ENCODE measurements around the gene FAM170B. TPM values are rescaled to one million over a fixed set of nuclear protein-coding genes. Genes with fewer than 3 reads are reported as not detected.

The FAM170B gene
- total and polyA plus RNA-seq, 9 of the 15 experiments (the other 6 are each of a cell fraction or from before 2014, with no cell fraction given) = 0.11 to 0.21 TPM; not detected in 7

DNA sequence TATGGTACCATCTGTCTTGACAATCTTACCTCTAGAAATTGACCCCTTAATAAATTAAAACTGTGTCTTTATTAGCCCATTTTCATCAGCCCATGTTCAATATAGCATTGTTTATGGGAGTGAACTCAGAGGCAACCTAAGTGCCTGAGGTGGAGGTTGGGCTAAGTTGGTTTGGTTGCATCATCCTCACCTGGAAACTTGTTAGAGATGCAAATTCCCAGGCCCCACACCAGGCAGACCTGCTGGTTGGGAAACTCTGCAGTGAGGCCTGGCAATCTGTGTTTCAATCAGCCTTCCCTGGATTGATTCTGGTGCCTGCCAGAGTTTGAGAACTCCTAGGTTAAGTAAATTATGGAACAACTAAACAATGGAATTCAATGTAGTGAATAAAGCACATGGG lies 9.4 kb upstream of the FAM170B start (continued):
- TF ChIP-seq, protein P1, sequence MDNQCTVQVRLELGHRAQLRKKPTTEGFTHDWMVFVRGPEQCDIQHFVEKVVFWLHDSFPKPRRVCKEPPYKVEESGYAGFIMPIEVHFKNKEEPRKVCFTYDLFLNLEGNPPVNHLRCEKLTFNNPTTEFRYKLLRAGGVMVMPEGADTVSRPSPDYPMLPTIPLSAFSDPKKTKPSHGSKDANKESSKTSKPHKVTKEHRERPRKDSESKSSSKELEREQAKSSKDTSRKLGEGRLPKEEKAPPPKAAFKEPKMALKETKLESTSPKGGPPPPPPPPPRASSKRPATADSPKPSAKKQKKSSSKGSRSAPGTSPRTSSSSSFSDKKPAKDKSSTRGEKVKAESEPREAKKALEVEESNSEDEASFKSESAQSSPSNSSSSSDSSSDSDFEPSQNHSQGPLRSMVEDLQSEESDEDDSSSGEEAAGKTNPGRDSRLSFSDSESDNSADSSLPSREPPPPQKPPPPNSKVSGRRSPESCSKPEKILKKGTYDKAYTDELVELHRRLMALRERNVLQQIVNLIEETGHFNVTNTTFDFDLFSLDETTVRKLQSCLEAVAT (IDR thresholded peaks at IDR 0.05) = no peak
- TF ChIP-seq, protein P2, sequence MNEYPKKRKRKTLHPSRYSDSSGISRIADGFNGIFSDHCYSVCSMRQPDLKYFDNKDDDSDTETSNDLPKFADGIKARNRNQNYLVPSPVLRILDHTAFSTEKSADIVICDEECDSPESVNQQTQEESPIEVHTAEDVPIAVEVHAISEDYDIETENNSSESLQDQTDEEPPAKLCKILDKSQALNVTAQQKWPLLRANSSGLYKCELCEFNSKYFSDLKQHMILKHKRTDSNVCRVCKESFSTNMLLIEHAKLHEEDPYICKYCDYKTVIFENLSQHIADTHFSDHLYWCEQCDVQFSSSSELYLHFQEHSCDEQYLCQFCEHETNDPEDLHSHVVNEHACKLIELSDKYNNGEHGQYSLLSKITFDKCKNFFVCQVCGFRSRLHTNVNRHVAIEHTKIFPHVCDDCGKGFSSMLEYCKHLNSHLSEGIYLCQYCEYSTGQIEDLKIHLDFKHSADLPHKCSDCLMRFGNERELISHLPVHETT (CRISPR knock-in tag; conservative IDR thresholded peaks at IDR 0.05 in 1 of 2, IDR thresholded peaks at IDR 0.05 in 1 of 2) = no peak
- no peak for TF ChIP-seq ZNF124 (CRISPR knock-in tag; IDR thresholded peaks at IDR 0.05)

DNA sequence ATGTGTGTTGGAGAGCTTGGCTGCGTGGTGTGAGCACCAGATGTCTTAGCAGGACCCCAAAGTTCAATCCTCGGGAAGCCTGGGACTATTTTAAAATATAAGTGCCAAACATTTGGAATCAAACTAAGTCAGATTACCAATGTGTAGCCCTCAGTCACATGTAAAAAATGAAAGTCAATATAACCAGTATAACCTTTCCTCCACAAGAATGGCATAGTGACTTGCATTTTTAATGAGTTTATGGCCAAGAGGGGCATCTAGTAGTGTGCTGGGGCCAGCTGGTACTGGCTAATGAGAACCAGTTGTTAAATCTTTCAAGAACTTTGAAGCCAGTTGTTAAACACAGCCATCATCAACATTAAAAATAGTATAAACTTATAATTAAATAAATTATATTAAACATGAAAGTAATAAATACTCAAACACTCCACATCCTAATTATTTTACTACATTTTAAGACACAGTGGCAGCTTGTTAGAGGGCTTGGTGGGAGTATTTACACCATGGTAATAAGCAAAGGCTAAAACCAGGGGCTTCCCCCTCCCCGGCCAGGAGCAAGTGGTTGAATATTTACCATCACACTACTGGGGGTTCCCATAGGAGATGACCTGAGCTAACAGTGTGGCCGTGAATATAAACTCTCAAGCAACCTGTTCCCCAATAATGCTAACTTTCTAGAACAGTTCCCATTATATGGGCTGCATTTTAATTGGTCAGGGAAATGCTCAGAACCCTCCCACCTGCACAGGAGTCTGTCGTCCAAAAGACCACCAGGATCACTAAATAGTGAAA lies 7.9 kb upstream of the FAM170B start:
- peak overlapping the region; percentile 57; the same call in 1 of the 2 replicates for H2AFZ ChIP-seq (ENCODE audit: low read depth, low read length)
- H3K36me3 ChIP-seq (ENCODE audit: control insufficient read depth, insufficient read depth, low read length) = no peaks in the 10 kb centered on the region
- TF ChIP-seq MAFG (tag; conservative IDR thresholded peaks at IDR 0.05) = peak; percentile 51
- no peak for TF ChIP-seq NCOA6 (IDR thresholded peaks at IDR 0.05)
- TF ChIP-seq ZNF316 (IDR thresholded peaks at IDR 0.05) = peak; percentile 11; the same call in 1 of the 2 replicates
- peaks cover under 1% of the 10 kb centered on the region; the same call in 1 of the 2 replicates for H3K9me3 ChIP-seq (replicated peaks; ENCODE audit: control insufficient read depth, insufficient read depth, low read depth, low read length)
- H3K9ac ChIP-seq (ENCODE audit: insufficient read depth in 1 of 2, low read depth in 2 of 2, low read length in 2 of 2) = no peak overlapping the region
- no peaks in the 10 kb centered on the region for H3K27me3 ChIP-seq (ENCODE audit: control insufficient read depth in 2 of 2, insufficient read depth in 2 of 2, low read length in 2 of 2)
- ChIA-PET CTCF (ENCODE audit: low intra/inter-chr PET ratio) (no interaction called here), POLR2A (interaction anchor here (2.0 kb wide), 1 partner anchor 9 kb away, joined by 8 read pairs; no protein-coding TSS in a partner anchor)
- H3K4me1 ChIP-seq (replicated peaks in 1 of 2; ENCODE audit: control insufficient read depth in 2 of 2, insufficient read depth in 2 of 2, low read length in 2 of 2) = peaks cover 0 to 3% of the 10 kb centered on the region in 2 experiments; a peak in 2 of 5 replicates
- no peak overlapping the region for H3K27ac ChIP-seq (ENCODE audit: extremely low read depth, low read depth, low read length)
- no peaks in the 10 kb centered on the region for H4K20me1 ChIP-seq (replicated peaks; ENCODE audit: control insufficient read depth, insufficient read depth, low read length)
- no peak for ATAC-seq
- intact Hi-C loops (cut with micrococcal nuclease) (no loop called here), in situ Hi-C loops (cut with MboI) (no loop called here)
- H3K79me2 ChIP-seq (ENCODE audit: control insufficient read depth, insufficient read depth, low read length) = no peaks in the 10 kb centered on the region
- FAIRE-seq = no peak
- H3K4me3 ChIP-seq = no peak overlapping the region
- no TSS peak for BruUV-seq (replicated peaks)
- WGBS (ENCODE audit: insufficient coverage, low coverage, missing lambda C conversion rate) = 41% methylated on average over 5 of the region's 5 CpGs
- H3K4me2 ChIP-seq (ENCODE audit: insufficient read depth, low read length) = no peak overlapping the region
- no peaks in the 10 kb centered on the region for H3K9me1 ChIP-seq (ENCODE audit: control insufficient read depth, insufficient read depth, low read length)
- DNase-seq (ENCODE audit: extremely low read depth in 1 of 4, low spot score in 3 of 4) = no peak

Measured in K562 (cell line).